Activated CD4-positive, alpha-beta T cell treated with anti-CD3 and anti-CD28 coated beads for 36 hours (primary cell): Measurements from ENCODE around the gene HS3ST6. TPM values are rescaled to one million over a fixed set of nuclear protein-coding genes. Genes with fewer than 3 reads are reported as not detected.
"Not testable (repeated sequence)": the region's sequence is repeated elsewhere in the genome, so short reads cannot be mapped to it uniquely, and the experiment has no call there.

ENCODE experiments used
- ATAC-seq: fragments of 200-7000 bp; cut with Tn5 transposase; one replicate; pipeline ENCODE4 v1.10.0; 2021; ENCODE audit warnings: mild to moderate bottlenecking, moderate library complexity
- CTCF ChIA-PET: fragments of 350-600 bp; sonication (Branson Sonifier 250); formaldehyde crosslinking; loops from one replicate; lab custom pipeline; 2021; ENCODE audit warnings: antibody characterized with exemption; lab: Charles Lee
- POLR2A ChIA-PET: fragments of 350-600 bp; sonication (Branson Sonifier 250); formaldehyde crosslinking; loops from one replicate; lab custom pipeline; 2021; ENCODE audit warnings: antibody characterized with exemption, inconsistent platforms; lab: Charles Lee
- DNase-seq: peaks from one replicate; pipeline ENCODE4 v3.0.0-alpha.2; 2020
- H3K27ac Mint-ChIP-seq: one replicate; pipeline ENCODE4 v1.8.0; 2021; ENCODE audit warnings: mixed read lengths
- H3K27me3 Mint-ChIP-seq: one replicate; pipeline ENCODE4 v1.8.0; 2021; ENCODE audit warnings: mixed read lengths
- H3K36me3 Mint-ChIP-seq: one replicate; pipeline ENCODE4 v1.8.0; 2021; ENCODE audit warnings: low read depth, mixed read lengths
- H3K4me1 Mint-ChIP-seq: one replicate; pipeline ENCODE4 v1.8.0; 2021; ENCODE audit warnings: mixed read lengths
- H3K4me3 Mint-ChIP-seq: one replicate; pipeline ENCODE4 v1.8.0; 2021; ENCODE audit warnings: mild to moderate bottlenecking, moderate library complexity, mixed read lengths
- H3K9me3 Mint-ChIP-seq: one replicate; pipeline ENCODE4 v1.8.0; 2021; ENCODE audit warnings: low read depth, mixed read lengths
- intact Hi-C, 2 experiments: fragments of 100-400 bp; cut with DNase I in 1 of 2; cut with micrococcal nuclease in 1 of 2; formaldehyde crosslinking; loops; one replicate each; pipeline versions ENCODE4 v1.14.2 to v1.15.1; 2022 to 2024; cut with DNase I, micrococcal nuclease
- total RNA-seq, 2 experiments: library from RNA; stranded (reverse); gene quantifications; one replicate each; pipeline ENCODE4 v1.2.3, GENCODE V29; 2021

Gene HS3ST6
- not detected for total RNA-seq

DNA sequence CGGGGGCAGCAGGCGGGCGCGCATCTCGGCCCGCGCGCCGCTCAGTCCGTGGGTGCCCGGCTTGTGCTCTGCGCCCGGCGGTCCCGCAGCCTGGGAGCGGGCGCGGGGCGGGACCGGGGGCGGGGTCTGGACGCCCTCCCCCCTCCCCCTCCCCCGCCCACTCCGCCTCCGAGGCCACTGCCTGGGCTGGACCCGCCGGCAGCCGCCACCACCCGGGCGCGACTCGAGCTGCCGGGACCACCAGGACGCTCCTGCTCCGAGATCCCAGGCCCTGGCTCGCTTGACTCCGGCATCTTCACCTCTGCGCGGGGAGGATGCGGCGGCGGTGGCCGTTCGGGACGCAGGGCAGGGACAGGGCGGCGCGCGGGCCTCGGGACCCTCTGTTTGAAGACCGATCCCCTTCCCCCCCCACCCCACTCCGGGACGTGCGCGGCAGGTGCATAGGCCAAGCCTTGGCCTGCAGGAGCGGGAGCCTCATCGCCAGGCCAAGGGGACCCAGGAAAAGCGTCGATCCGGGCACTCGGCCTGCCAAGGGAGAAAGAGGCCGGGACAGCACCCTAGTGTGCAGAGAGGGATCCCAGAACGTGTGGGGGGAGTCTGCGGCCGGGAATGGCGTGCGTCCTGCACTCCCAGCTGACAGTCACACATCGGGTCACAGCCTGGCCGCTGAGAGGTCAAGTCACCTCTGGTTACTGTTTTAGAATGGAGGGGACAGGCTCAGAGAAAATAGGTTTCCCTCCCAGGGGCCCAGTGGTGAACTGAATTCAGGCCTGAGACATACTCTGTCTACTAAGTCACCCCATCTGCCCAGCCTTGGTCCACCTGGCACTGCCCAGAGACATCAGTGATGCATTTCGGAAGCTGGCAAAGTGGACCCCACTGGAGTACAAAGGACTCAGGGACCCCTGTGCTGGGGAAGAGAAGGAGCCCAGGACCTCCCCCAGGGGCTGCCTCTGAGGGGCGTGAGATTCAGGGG lies at the start of gene HS3ST6:
HS3ST6 (minus strand) TSS at position 65 of the 976 bp plus-strand sequence. CDS start 92 bp downstream, outside the sequence.
- no peak within 1 kb of the TSS for H3K27ac Mint-ChIP-seq
- H3K9me3 Mint-ChIP-seq: no peaks in the 10 kb centered on the region
- ChIA-PET POLR2A (no interaction called here), CTCF (interaction anchor here (0.7 kb wide), 1 partner anchor 104 kb away, joined by 3 read pairs; no protein-coding TSS in a partner anchor)
- no peak for ATAC-seq
- H3K4me1 Mint-ChIP-seq: no peaks in the 10 kb centered on the region
- no peak for DNase-seq
- no peaks in the 10 kb centered on the region for H3K36me3 Mint-ChIP-seq
- H3K4me3 Mint-ChIP-seq: no peak within 1 kb of the TSS
- intact Hi-C loops: no loop called here
- peaks cover 52% of the 10 kb centered on the region for H3K27me3 Mint-ChIP-seq

DNA sequence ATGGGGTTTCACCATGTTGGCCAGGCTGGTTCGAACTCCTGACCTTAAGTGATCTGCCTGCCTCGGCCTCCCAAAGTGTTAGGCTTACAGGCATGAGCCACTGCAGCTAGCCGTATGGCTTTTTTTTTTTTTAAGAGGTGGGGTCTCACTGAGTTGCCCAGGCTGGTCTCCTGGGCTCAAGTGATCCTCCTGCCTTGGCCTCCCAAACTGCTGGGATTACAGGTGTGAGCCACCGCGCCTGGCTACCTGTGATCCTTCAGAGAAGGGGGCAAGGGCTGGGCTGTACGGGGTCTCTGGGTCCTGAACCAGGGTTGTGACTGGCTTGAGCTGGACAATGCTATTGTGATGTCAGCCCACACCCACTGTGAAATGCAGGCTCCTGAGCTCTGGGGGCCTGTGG lies 48.2 kb upstream of the HS3ST6 start, which contains the start of gene RNF151:
RNF151 (plus strand) TSS at position 397 of the 400 bp plus-strand sequence. CDS start 26 bp downstream, outside the sequence.
- Mint-ChIP-seq H3K9me3 (no peaks in the 10 kb centered on the region), H3K27ac (peak within 1 kb of the TSS; percentile 94), H3K4me3 (peak within 1 kb of the TSS; percentile 96), H3K27me3 (no peaks in the 10 kb centered on the region), H3K36me3 (peaks cover 48% of the 10 kb centered on the region), H3K4me1 (peaks cover 33% of the 10 kb centered on the region)
- ATAC-seq (no peak), DNase-seq (no peak)
- intact Hi-C loops: no loop called here
- ChIA-PET POLR2A (interaction anchor here (0.6 to 0.8 kb wide), 3 partner anchors 24 to 187 kb away, joined by 3 read pairs; partner anchors contain the start of gene MSRB1), CTCF (interaction anchor here (0.7 to 1.1 kb wide), 2 partner anchors 21 to 38 kb away, joined by 3 read pairs; no protein-coding TSS in a partner anchor)

GRCh38 chr16:1965396-1966001 lies 47.3 kb upstream of the HS3ST6 start:
- Mint-ChIP-seq H3K4me1 (peaks cover 35% of the 10 kb centered on the region), H3K27ac (peak overlapping the region; percentile 94), H3K4me3 (peak overlapping the region; percentile 96), H3K36me3 (peaks cover 49% of the 10 kb centered on the region), H3K27me3 (no peaks in the 10 kb centered on the region), H3K9me3 (no peaks in the 10 kb centered on the region)
- DNase-seq (no peak), ATAC-seq (no peak)
- ChIA-PET CTCF (interaction anchor here (0.7 to 1.4 kb wide), 5 partner anchors 20 to 183 kb away, joined by 3 to 4 read pairs (median 3); partner anchors contain the start of genes NUBP2, SPSB3 and TSC2), POLR2A (interaction anchor here (0.6 to 1.4 kb wide), 20 partner anchors 16 to 787 kb away, joined by 3 to 14 read pairs (median 4); partner anchors contain the start of genes GFER, JPT2, MSRB1 and NOXO1)
- intact Hi-C loops: loop anchor here in 1 of 2 experiments (2.0 kb wide), 2 partner anchors 81 to 353 kb away; partner anchors contain the start of genes CRAMP1, IFT140, NTHL1 and TSC2

- CTCF ChIA-PET: interaction anchor here (0.6 to 1.4 kb wide), 5 partner anchors 11 to 182 kb away, joined by 3 to 5 read pairs (median 3); partner anchors contain the start of genes NUBP2, SPSB3 and TSC2
- H3K36me3 Mint-ChIP-seq: peaks cover 53% of the 10 kb centered on the region
Observed at GRCh38 chr16:1964506-1965395, 46.5 kb upstream of the HS3ST6 start, which contains the start of gene RPS2. Gene RPS2, minus strand, starts transcription at chr16:1964826. Its CDS starts 201 bp downstream, at chr16:1964625.

GRCh38 chr16:1963806-1964505 lies 45.7 kb upstream of the HS3ST6 start:
- Mint-ChIP-seq H3K4me1 (peaks cover 38% of the 10 kb centered on the region), H3K9me3 (no peaks in the 10 kb centered on the region), H3K4me3 (peak overlapping the region; percentile 96), H3K27ac (peak overlapping the region; percentile 99), H3K27me3 (no peaks in the 10 kb centered on the region), H3K36me3 (peaks cover 53% of the 10 kb centered on the region)
- ATAC-seq (peak; percentile 0), DNase-seq (peak; percentile 36)
- ChIA-PET POLR2A (interaction anchor here (0.7 to 1.4 kb wide), 16 partner anchors 11 to 789 kb away, joined by 3 to 14 read pairs (median 4); partner anchors contain the start of genes EME2, GFER, MAPK8IP3 and MRPS34), CTCF (interaction anchor here (0.6 to 1.4 kb wide), 4 partner anchors 11 to 181 kb away, joined by 3 to 5 read pairs (median 4); partner anchors contain the start of genes NUBP2, SPSB3 and TSC2)
- intact Hi-C loops: loop anchor here (1.0 to 5.0 kb wide), 9 partner anchors 21 to 655 kb away; partner anchors contain the start of genes CRAMP1 (in 1 of the 2), FAHD1 (in 1 of the 2), IFT140 (in 1 of the 2) and MSRB1 (in 1 of the 2)

More at GRCh38 chr16:1964506-1965395, 46.5 kb upstream of the HS3ST6 start, which contains the start of gene RPS2:
- Mint-ChIP-seq H3K4me3 (peak within 1 kb of the TSS; percentile 96), H3K9me3 (no peaks in the 10 kb centered on the region), H3K27me3 (no peaks in the 10 kb centered on the region), H3K4me1 (peaks cover 38% of the 10 kb centered on the region), H3K27ac (peak within 1 kb of the TSS; percentile 99)
- peak; percentile 100 for DNase-seq
- POLR2A ChIA-PET: interaction anchor here (0.6 to 1.4 kb wide), 22 partner anchors 10 to 788 kb away, joined by 3 to 14 read pairs (median 4); partner anchors contain the start of genes EME2, GFER, JPT2 and MAPK8IP3
- intact Hi-C loops: loop anchor here (1.0 to 5.0 kb wide), 9 partner anchors 21 to 655 kb away; partner anchors contain the start of genes CRAMP1 (in 1 of the 2), FAHD1 (in 1 of the 2), IFT140 (in 1 of the 2) and MSRB1 (in 1 of the 2)
- ATAC-seq: peak; percentile 81

- ATAC-seq, CTCF ChIA-PET, H3K27me3 Mint-ChIP-seq, H3K9me3 Mint-ChIP-seq, DNase-seq: not testable (repeated sequence)
- Mint-ChIP-seq H3K36me3 (peaks cover 49% of the 10 kb centered on the region), H3K27ac (peak overlapping the region; percentile 99), H3K4me1 (peaks cover 38% of the 10 kb centered on the region), H3K4me3 (peak overlapping the region; percentile 96)
- intact Hi-C loops: loop anchor here in 1 of 2 experiments (5.0 kb wide), 1 partner anchor 45 kb away; the partner anchor contains the start of gene ZNF598
- POLR2A ChIA-PET: interaction anchor here (1.7 to 2.5 kb wide), 2 partner anchors 9 to 19 kb away, joined by 9 to 14 read pairs; partner anchors contain the start of genes MSRB1 and TBL3
Observed at GRCh38 chr16:1962161-1963153, 44.2 kb upstream of the HS3ST6 start.

DNA sequence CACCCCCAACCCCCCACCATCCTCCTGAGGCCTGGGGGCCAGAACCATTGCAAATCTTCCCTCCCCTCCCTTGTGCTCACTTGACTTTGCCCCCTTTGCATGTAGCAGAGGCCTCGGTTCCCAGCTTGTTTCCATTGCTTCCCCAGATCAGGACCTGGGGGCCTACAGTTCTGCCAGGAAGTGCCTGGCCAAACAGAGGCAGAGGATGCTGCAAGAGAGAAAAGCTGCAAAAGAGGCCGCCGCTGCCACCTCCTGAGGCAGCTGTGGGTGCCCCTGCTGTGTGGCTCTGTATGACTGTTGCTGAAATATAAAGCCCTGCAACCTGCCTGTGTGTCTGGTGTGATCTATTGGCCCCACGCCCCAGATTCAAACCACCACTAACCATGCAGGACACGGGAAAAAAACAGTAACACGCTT lies 43.4 kb upstream of the HS3ST6 start:
- peak overlapping the region; percentile 99 for H3K27ac Mint-ChIP-seq
- CTCF ChIA-PET: no interaction called here
- H3K9me3 Mint-ChIP-seq: no peaks in the 10 kb centered on the region
- intact Hi-C loops: loop anchor here in 1 of 2 experiments (2.0 to 5.0 kb wide), 2 partner anchors 46 to 193 kb away; partner anchors contain the start of genes TRAF7 and ZNF598
- POLR2A ChIA-PET: interaction anchor here (1.7 to 2.5 kb wide), 2 partner anchors 10 to 18 kb away, joined by 9 to 14 read pairs; partner anchors contain the start of genes MSRB1 and TBL3
- peaks cover 49% of the 10 kb centered on the region for H3K36me3 Mint-ChIP-seq
- DNase-seq: peak; percentile 57
- ATAC-seq: no peak
- H3K4me1 Mint-ChIP-seq: peaks cover 38% of the 10 kb centered on the region
- no peaks in the 10 kb centered on the region for H3K27me3 Mint-ChIP-seq
- peak overlapping the region; percentile 96 for H3K4me3 Mint-ChIP-seq
